SHP77 treated with DMSO at 0.1 percent for 48 hours (cell line): ENCODE measurements around the gene CDC42.

Experiments
- DNase-seq: peaks from one replicate; lab custom pipeline; 2025; lab: John Stamatoyannopoulos, UW

The CDC42 gene

DNA sequence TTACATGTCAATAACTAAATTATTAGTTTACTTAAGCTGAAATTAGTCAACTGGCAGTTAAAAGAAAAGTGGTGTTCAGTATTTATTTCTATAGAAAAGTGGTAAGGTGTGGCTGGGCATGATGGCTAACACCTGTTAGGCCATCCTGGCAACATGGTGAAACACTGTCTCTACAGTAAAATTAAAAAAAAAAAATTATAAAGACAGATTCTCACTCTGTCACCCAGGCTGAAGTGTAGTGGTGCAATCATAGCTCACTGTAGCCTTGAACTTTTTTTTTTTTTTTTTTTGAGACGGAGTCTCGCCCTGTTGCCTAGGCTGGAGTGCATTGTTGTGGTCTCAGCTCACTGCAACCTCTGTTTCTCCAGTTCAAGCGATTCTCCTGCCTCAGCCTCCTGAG is 57.5 kb downstream of the CDC42 start:
- no peak for DNase-seq

DNA sequence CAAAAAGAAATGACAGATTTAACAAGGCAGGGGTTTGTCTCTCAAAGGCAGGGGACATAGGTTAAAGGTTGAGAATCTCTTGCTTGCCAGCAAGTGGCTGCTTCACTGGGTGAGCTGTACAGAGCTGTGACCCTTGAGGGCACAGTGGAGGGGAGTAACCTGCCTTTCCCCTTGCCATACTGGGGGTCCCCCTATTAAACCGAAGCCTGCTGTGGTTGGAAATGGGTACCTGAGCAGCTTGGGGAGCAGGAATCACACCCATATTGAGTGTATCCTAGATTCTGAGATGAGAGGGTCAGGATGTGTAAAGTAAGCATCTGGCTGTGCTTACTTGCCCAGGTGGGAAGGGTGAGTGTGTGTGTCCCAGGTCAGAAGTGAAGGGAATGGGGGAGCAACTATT is 58.6 kb downstream of the CDC42 start:
- DNase-seq, result no peak

GRCh38 chr1:22111620-22112019 is 59.1 kb downstream of the CDC42 start:
- DNase-seq, result no peak

- DNase-seq, result no peak
Observed at GRCh38 chr1:22112554-22112953, 60.0 kb downstream of the CDC42 start.

GRCh38 chr1:22114083-22115012 is 61.8 kb downstream of the CDC42 start:
- peak; percentile 33 for DNase-seq

GRCh38 chr1:22115286-22115685 is 62.8 kb downstream of the CDC42 start:
- no peak for DNase-seq

- no peak for DNase-seq
Observed at GRCh38 chr1:22117238-22117637, 64.7 kb downstream of the CDC42 start.

GRCh38 chr1:22117851-22118250 is 65.3 kb downstream of the CDC42 start:
- DNase-seq, result no peak

DNA sequence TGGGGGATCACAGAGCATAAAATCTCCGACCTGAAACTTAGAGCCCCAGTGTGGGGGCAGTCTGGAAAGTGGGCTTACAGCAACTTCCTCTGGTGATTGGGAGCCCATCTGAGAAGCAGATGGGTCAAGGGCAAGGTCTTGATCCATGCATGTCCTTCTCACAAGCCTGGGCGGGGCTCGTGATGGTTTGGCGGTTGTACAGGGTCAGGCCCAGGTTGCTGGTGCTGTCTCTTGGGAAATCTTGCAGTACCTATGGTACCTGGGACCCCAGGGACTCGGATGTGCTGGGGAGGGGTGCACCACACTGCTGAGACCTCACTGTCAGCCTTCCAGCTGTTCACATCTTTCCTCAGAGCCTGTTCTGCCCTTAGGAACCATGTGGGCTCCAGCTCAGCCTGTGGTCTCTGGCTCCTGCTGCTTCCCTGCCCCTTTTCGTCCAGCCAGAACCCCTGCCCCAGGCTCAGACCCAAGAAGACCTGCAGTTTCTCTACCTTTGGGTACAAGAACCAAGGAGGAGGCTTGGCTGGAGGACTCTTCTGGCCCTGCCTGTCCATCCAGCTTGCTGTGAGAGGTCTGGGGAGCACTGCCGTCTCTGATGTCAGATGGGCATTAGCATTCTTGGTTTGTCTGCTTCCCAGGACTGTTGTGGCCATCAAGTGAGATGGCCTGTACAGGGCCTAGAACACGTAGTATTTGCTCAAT is 65.9 kb downstream of the CDC42 start:
- no peak for DNase-seq

DNA sequence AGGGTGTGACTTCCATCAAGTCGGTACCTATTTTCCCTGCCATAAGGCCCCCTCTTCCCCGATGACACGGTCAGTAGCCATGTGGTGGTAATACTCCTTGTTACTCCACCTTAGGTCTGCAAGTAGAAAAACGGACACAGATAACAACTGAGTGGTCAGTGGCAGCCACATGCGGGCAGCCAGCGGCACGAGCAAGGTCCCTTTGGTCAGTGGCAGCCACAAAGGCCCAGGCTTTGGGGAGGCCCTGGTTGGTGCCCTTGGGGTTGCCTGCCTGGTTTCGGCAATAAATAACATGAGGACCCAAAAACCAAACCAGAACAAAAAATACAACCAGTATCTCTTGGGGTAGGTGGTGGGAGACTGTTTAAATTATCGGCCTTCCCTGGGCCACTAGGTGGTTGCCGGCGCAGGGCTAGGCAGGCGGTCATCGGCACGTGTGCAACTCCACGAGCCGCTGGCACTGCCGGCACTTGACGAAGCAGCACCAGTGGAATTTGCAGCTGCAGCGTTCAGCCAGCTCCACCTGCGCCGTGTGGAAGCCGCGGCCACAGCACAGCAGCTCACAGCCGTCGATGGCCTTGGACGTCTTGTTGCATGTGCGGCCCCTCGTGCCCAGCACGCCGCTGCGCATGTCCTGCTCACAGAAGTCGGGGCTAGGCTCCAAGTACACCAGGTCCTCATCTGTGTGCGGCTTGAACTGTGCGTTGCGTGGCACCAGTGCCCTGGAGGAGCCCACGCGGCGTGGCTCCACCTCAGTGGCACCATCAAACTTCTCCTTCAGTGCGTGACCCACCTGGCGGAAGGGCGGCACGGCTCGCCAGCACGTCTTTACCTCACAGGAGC is 67.3 kb downstream of the CDC42 start:
- DNase-seq, result no peak

GRCh38 chr1:22120469-22120790 is 67.9 kb downstream of the CDC42 start:
- no peak for DNase-seq

DNA sequence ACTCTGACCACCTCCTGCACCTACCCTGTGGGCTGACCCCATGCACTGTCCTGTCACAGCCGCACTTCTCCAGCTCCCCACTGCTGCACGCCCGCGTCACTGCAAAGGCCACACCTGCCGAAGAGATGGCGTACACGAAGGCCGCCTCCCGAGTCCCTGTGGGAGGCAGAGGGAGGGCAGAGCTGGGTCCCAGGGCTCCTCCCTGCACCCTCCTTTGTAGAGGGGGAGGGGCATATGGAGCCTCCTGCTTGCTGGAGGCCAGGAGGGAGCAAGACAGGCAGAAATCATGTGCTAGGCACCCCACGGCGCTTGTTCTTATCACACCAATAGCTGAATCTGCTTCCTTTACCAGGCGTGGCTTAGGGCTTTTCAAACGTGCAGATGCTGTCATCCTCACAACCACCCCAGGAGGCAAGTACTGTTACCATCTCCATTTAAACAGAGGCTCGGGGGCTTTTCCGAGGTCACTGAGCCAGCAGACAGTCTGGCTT is 69.0 kb downstream of the CDC42 start:
- no peak for DNase-seq

- no peak for DNase-seq
Observed at GRCh38 chr1:22122273-22123070, 70.0 kb downstream of the CDC42 start.

- no peak for DNase-seq
Observed at GRCh38 chr1:22123071-22123390, 70.5 kb downstream of the CDC42 start.

DNA sequence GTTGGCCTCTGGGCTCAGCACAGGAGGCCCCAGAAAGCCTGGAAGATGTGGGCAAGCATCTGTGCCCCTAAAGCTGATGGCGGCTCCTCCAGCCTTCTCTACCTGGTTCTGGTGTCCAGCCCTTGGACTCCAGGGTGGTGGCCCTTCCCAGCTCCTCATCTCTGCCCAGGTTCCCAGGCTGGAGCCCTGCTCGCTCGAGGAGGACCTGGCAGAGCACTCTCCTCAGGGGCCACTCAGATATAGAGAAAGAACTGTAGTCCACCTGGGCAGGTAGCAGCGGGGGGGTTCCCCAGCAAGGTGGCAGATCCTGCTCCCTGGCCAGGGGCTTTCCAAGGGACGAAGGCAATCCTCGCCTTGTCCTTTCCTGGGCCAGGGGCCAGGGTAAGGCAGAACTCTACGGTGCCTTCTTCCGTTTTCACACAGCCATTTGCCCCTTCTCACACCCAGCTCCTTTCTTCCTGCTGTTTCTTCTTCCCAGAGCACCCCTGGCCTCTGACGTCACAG is 71.4 kb downstream of the CDC42 start:
- no peak for DNase-seq

GRCh38 chr1:22124592-22125229 is 72.2 kb downstream of the CDC42 start:
- no peak for DNase-seq

DNA sequence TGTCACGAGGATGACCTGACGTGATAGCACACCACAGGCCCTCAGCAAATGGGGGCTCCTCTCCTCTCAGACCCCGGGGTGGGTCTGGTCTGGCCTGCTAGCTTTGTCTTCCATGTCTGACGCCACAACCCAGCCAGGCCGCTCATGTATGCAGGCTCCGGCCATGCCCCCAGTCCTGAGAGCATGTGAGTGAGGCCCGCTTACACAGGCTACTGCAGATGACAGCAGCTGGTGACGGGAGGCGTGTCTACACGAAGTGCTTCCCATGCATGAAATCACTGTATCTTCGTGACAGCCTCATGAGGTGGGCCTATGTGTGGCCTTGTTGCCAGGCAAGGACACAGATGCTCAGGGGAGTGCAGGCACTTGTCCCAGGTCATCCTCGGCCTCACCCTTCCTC is 74.0 kb downstream of the CDC42 start:
- DNase-seq, result no peak

DNA sequence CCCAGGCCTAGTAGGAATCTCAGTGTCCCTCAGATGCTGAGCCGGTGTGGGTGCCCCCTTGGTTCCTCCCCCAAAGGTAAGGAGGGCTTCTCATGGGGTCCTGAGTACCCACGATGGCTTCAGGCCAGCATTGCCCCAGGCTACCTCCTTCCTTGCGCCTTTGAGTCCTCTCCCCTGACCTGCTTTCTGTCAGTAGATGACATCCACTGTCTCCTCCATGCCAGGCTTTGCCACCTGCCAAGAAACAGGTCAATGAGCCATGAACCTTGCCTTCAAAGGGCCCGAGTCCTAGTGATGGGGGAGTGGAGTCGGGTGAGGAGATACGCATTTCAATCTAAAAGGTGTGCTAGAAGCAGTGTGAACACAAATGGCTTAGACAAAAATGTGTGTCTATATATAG is 74.7 kb downstream of the CDC42 start:
- DNase-seq, result no peak

DNA sequence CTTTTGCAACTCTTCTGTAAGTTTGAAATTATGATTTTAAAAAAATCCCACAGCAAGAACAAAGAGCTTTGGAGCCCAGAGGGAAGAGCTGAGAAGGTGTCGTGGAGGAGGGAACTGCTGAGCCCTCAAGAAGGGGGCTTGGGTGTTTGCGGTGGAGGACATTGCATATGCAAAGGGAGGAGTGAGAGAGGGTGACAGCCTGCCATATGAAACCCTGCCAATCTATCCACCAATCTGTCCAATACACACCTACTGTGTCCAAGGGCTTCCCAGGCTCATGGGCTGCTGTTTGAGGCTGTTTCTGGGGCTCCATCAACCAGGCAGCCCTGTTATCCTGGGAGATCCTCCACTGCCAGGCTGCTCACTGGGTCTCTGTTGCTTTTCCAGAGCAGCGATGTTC is 75.2 kb downstream of the CDC42 start:
- DNase-seq, result no peak

DNA sequence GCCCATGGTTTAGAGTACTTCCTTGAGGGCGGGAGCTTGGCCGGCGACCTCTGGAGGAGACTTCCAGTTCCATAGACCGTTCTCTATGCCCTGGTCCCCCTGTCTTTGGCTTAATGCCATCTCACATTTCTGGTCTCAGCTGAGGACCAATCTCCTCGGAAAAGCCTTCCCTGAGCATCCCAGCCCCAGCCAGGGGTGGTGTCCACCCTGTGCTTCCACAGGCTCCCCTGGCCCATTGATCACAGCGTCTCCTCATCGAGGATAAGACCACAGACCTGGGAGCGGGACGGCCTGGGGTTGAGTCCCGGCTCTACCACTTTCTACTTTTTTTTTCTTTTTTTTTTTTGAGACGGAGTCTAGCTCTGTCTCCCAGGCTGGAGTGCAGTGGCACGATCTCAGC is 75.9 kb downstream of the CDC42 start:
- no peak for DNase-seq

- DNase-seq, result no peak
Observed at GRCh38 chr1:22129501-22130117, 77.1 kb downstream of the CDC42 start.
